HG02798 (cell line): ENCODE results near the gene TAF11L4.
"Not testable (repeated sequence)": the region's sequence is repeated elsewhere in the genome, so short reads cannot be mapped to it uniquely, and the experiment has no call there.

Experiments
- ATAC-seq: cut with Tn5 transposase; IDR thresholded peaks from one replicate; pipeline ENCODE4 v1.9.1; 2021; ENCODE audit warnings: mild to moderate bottlenecking; ENCODE audit not compliant: unreplicated experiment, poor library complexity

Gene TAF11L4

DNA sequence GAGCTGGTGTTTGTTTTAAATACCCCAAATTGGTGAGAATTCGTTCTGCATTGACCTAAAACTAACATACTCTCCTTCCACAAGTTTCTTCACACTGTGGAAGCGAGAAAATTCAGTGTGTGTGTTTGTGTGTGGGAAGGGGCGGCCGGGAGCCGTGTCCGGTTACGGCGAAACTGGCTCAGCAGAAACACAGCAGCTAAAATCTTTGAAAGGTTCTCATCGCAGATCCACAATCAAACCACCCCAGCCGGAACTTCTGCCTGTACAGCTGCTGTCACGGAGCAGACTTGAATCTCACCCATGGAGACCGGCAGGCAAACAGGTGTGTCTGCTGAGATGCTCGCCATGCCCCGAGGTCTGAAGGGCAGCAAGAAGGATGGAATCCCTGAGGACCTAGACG lies at the start of gene TAF11L4:
TAF11L4 (plus strand) TSS at position 301 of the 400 bp plus-strand sequence.
- not testable (repeated sequence) for ATAC-seq

DNA sequence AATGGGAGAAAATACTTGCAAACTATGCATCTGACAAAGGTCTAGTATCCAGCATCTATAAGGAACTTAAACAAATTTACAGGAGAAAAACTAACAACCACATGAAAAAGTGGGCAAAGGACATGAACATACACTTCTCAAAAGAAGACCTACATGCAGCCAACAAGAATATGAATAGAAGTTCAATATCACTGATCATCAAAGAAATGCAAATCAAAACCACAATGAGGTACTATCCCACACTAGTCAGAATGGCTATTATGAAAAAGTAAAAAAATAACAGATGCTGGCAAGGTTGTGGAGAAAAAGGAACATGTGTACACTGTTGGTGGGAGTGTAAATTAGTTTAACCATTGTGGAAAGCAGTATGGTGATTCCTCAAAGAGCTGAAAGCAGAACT lies 46.5 kb upstream of the TAF11L4 start:
- not testable (repeated sequence) for ATAC-seq

DNA sequence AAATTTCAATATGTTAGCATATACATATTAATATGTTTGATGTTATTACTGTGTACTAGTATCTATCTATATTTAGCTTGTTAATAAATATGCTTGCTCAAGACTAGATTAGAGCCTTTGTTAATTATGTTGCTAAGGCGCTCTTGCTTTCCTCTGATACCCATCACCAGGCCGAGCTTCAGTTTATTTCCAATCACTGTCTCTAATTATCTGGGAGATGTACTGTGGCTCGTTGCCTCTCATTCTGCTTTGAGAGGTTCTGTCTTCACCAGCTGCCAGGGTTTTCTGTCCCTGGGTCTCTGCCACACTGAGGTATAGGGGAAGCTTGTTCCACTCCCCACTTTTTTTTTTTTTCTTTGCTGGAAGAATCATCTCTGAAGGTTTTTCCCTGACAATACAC lies 44.6 kb upstream of the TAF11L4 start:
- ATAC-seq, result no peak

DNA sequence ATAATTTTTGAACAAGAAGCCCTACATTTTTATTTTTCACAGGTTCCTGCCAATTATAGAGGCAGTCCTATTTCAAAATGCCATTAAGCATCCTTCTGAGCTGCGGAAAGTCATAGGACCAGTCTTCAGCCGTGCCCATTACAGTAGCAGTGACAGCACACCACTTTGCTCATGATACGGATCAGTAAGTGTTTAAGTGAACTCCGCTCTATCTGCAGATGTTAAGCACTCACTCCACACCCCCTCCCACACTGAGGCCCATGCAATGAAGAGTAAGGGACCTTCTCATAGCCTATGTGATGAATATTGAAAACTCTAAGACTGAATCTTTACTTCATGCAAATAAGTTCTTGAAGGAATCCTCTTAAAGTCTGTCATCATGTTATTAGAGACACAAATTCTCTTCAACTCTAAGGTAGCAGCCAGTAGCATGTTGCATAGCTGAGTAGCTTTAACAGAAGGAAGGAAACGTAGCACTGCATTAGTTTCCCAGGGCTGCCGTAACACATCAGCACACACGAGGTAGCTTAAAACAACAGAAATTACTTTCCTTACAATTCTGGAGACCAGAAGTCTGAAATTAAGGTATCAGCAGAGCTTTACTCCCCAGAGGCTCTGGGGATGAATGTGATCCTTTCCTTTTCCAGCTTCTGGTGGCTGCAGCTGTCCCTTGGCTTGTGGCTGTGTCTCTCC lies 43.9 kb upstream of the TAF11L4 start:
- no peak for ATAC-seq

DNA sequence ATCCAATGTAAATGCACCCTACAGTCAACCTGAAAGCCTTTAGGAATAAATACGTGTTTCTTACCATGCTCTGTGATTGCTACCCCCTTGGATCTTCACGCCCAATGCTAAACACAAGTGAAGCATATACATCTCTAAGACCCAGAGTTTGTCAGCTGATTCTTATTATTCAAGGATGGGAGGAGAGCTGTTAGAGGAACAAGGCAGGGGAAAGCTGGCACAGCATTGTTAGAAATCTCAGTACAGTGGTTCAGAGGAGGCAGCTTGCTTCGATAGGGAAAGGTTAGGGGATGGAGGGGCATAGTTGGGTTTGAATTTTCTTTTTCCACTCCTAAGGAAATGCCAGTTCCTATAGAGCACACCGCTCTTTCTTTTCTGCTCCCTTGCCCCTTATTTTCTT lies 40.2 kb upstream of the TAF11L4 start:
- ATAC-seq, result no peak

DNA sequence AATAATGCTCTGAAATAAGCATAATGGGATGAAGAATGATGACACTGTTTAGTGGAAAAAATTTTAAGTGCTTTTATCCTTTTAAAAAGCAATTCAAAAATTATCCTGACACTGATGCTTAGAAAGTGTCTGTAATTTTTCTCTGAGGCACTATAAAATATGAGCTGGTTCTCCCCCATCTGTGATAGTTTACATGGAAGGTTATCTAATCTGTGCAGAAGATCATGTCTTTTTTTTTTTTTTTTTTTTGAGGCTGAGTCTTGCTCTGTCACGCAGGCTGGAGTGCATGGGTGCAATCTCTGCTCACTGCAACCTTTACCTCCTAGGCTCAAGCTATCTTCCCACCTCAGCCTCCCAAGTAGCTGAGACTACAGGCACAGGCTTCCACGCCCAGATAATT lies 38.8 kb upstream of the TAF11L4 start:
- no peak for ATAC-seq

DNA sequence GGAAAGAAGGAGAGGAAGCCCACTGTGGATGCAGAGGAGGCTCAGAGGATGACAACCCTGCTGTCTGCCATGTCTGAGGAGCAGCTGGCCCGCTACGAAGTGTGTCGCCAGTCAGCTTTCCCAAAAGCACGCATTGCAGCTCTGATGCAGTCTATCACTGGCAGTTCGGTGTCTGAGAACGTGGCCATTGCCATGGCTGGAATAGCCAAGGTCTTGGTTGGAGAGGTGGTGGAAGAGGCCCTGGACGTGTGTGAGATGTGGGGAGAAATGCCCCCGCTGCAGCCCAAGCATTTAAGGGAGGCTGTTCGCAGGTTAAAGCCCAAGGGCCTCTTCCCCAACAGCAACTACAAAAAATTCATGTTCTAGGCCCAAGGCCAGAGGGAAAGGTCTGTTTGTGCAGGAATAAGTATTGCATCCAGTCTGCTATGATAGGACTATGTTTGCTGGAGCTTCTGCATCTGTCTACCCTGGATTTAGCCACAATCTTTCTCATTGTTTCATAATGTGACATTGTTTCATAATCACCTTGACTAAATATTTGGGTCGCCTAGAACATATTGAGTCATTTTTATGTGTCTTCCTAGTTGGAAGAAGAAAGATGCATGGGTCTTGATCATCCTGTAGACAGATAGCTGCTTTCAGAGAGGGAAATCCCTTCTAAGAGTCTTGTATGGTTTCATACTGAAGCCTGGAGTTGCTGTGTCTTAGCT lies 35.0 kb upstream of the TAF11L4 start:
- not testable (repeated sequence) for ATAC-seq

DNA sequence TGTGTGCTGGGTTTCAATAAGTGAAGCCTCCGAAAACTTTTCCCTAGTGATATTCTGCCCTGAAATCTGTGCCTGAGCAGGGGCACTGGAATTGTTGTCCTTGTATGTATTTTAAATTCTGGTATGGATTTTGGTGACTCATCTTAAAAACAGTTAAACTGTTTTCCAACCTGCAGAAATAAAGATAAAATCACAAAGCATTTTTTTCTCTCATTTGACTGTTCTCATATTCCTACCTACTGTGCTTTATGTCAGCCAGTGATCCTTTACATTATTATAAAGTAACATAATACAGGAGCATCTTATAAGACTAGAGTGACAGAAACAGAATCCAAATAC lies 34.5 kb upstream of the TAF11L4 start:
- ATAC-seq, result no peak

DNA sequence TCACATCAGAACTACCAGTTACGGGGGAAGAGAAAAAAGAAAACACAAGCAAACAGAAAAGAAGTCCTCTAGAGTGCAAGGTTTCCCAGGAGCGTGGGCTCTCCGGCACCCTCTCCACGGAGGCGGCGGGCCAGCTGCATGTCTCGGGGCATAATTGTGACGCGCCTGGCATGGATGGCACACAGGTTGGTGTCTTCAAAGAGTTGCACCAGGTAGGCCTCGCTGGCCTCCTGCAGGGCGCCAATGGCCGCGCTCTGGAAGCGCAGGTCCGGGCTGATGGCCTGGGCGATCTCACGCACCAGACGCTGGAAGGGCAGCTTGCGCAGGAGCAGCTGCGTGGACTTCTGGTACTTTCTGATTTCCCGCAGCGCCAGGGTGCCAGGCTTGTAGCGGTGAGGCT lies 30.3 kb upstream of the TAF11L4 start:
- not testable (repeated sequence) for ATAC-seq

DNA sequence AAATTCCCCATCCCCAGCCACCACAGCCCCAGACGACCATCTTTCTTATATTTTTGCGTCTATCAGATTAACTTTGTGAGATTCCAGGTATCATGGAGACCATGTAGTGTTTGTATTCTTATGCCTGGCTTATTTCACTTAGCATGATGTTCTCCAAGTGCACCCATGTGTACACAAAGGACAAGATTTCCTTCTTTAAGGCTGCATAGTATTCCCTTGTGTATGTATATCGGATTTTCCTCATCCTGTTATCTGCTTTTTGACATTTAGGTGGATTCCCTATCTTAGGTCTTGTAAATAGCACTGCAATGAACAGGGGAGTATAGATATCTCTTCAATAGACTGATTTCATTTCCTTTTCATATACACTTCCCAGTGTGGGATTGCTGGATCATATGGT lies 28.8 kb upstream of the TAF11L4 start:
- no peak for ATAC-seq

DNA sequence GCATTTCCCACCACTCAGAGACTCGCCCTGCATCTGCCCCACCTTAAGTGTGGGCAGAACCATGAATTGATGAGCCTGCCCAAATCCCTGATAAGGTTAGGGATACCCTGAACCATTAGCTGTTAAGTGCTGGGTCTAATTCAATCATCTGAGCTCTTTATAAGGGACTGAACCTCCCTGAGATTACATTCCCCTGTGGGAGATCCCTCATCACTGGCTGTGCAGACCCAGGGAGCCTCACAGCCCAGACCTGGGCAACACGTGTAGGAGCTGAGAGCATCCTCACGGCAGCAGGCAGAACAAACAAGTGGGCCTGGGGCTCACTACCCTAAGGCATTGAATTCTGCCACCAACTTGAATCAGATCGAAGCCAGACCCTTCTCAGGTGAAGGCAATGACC lies 24.2 kb upstream of the TAF11L4 start:
- no peak for ATAC-seq

DNA sequence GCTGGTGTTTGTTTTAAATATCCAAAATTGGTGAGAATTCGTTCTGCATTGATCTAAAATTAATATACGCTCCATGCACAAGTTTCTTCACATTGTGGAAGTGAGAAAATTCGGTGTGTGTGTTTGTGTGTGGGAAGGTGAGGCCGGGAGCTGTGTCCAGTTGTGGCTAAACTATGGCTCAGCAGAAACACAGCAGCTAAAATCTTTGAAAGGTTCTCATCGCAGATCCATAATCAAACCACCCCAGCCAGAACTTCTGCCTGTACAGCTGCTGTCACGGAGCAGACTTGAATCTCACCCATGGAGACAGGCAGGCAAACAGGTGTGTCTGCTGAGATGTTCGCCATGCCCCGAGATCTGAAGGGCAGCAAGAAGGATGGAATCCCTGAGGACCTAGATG lies 23.7 kb upstream of the TAF11L4 start, which contains the start of gene TAF11L2:
TAF11L2 (plus strand) TSS at position 301 of the 400 bp plus-strand sequence.
- not testable (repeated sequence) for ATAC-seq

DNA sequence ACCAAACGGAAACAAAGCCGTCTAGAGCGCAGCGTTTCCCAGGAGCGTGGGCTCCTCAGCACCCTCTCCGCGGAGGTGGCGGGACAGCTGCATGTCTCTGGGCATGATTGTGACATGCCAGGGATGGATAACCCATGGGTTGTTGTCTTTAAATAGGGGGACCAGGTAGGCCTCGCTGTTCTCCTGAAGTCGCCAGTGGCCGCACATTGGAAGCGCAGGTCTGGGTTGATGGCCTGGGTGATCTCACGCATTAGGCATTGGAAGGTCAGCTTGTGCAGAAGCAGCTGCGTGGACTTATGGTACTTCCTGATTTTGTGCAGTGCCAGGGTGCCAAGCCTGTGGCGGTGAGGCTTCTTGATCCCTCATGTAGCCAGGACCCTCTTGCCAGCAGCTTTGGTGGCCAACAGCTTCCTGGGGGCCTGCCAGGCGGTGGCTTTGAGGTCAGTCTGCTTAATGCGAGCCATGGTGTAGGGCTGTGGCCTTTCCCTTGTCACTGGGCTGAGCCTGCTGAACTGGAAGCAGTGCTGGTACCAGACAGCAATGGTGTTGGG lies 9.8 kb upstream of the TAF11L4 start:
- ATAC-seq, result no peak

DNA sequence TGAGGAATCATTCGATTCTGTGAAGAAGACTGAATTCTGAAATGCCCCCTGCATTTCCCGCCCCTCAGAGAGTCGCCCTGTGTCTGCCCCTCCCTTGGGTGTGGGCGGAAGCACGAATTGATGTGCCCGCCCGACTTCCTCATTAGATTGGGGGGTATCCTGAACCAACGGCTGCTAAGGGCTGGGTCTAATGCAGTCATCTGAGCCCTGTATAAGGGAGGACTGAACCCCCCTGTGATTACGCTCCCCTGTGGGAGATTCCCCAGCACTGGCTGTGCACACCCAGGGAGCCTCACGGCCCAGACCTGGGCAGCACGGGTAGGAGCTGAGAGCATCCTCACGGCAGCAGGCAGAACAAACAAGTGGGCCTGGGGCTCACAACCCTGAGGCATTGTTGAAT lies 4.1 kb upstream of the TAF11L4 start:
- ATAC-seq, result not testable (repeated sequence)

DNA sequence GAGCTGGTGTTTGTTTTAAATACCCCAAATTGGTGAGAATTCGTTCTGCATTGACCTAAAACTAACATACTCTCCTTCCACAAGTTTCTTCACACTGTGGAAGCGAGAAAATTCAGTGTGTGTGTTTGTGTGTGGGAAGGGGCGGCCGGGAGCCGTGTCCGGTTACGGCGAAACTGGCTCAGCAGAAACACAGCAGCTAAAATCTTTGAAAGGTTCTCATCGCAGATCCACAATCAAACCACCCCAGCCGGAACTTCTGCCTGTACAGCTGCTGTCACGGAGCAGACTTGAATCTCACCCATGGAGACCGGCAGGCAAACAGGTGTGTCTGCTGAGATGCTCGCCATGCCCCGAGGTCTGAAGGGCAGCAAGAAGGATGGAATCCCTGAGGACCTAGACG lies 3.5 kb upstream of the TAF11L4 start, which contains the start of gene TAF11L3:
TAF11L3 (plus strand) TSS at position 301 of the 400 bp plus-strand sequence.
- not testable (repeated sequence) for ATAC-seq

DNA sequence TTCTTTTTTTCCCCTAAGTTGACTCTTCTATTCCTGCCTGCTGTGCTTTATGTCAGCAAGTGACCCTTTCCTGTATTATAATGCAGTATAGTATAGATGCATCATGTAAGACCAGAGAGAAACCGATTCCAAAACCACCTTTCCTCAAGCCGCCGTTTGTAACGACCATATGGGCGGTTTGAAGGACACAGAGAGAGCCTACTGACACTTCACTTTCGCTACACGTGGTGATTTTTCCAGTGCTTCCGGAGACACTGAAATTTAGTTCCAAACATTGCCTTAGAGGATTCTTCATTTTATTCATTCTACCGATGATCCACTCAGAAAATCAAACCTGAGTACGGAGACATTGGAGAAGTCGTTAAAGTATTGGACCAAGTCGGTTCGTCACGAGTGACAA lies 2.1 kb upstream of the TAF11L4 start:
- not testable (repeated sequence) for ATAC-seq

DNA sequence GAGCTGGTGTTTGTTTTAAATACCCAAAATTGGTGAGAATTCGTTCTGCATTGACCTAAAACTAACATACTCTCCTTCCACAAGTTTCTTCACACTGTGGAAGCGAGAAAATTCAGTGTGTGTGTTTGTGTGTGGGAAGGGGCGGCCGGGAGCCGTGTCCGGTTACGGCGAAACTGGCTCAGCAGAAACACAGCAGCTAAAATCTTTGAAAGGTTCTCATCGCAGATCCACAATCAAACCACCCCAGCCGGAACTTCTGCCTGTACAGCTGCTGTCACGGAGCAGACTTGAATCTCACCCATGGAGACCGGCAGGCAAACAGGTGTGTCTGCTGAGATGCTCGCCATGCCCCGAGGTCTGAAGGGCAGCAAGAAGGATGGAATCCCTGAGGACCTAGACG lies 3.3 kb downstream of the TAF11L4 start, which contains the start of gene TAF11L5:
TAF11L5 (plus strand) TSS at position 301 of the 400 bp plus-strand sequence.
- not testable (repeated sequence) for ATAC-seq

DNA sequence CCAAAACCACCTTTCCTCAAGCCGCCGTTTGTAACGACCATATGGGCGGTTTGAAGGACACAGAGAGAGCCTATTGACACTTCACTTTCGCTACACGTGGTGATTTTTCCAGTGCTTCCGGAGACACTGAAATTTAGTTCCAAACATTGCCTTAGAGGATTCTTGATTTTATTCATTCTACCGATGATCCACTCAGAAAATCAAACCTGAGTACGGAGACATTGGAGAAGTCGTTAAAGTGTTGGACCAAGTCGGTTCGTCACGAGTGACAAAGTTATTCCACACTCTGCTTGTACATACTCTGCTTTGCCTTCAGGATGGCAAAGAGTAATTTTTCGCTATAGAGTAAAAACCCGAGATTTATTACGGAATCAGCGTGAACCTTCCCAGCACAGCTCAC lies 4.9 kb downstream of the TAF11L4 start:
- not testable (repeated sequence) for ATAC-seq

DNA sequence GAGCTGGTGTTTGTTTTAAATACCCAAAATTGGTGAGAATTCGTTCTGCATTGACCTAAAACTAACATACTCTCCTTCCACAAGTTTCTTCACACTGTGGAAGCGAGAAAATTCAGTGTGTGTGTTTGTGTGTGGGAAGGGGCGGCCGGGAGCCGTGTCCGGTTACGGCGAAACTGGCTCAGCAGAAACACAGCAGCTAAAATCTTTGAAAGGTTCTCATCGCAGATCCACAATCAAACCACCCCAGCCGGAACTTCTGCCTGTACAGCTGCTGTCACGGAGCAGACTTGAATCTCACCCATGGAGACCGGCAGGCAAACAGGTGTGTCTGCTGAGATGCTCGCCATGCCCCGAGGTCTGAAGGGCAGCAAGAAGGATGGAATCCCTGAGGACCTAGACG lies 6.8 kb downstream of the TAF11L4 start, which contains the start of gene TAF11L6:
TAF11L6 (plus strand) TSS at position 301 of the 400 bp plus-strand sequence.
- not testable (repeated sequence) for ATAC-seq
